Pancreas (tissue), 10 donors: Measurements from ENCODE around the gene MYL3. TPM values are rescaled to one million over a fixed set of nuclear protein-coding genes. Genes with fewer than 3 reads are reported as not detected.
A peak's percentile ranks its signal among the peaks of the same experiment; 100 is the strongest.

Experiments used
- ATAC-seq, 4 donors: fragments of 200-7000 bp; cut with Tn5 transposase; one replicate each; pipeline versions ENCODE4 v1.8.0 to v1.9.1; 2020; ENCODE audit warnings: mild to moderate bottlenecking in 4 of 4, moderate library complexity in 4 of 4
- DNase-seq, 6 donors: peaks; one replicate each; pipeline ENCODE4 v3.0.0-alpha.2; 2020
- FAIRE-seq: peaks from 2 replicates; lab custom pipeline; 2012; peaks lifted over from hg19 to GRCh38; lab: Jason Lieb, UNC
- H3K27ac ChIP-seq, 4 donors: fragments of 200-600 bp; sonication (generic); 1 replicate in 3 of 4; 2 replicates in 1 of 4; pipeline versions ENCODE4 v1.5.0 to v1.8.0; 2020
- H3K27me3 ChIP-seq, 4 donors: fragments of 200-600 bp; one replicate each; pipeline ENCODE4 v1.8.0; 2021
- H3K36me3 ChIP-seq, 3 donors: fragments of 200-600 bp; sonication (generic) in 1 of 3; one replicate each; pipeline versions ENCODE4 v1.5.0 to v1.8.0; 2020 to 2021
- H3K4me1 ChIP-seq, 3 donors: fragments of 200-600 bp; one replicate each; pipeline ENCODE4 v1.8.0; 2021
- H3K4me3 ChIP-seq, 4 donors: fragments of 200-600 bp; sonication (generic) in 2 of 4; one replicate each; pipeline versions ENCODE4 v1.5.0 to v1.8.0; 2020 to 2021
- H3K9me3 ChIP-seq, 4 donors: fragments of 200-600 bp; one replicate each; pipeline ENCODE4 v1.8.0; 2021
- WGBS, 2 donors: extraction: QIAGEN DNeasy Blood & Tissue Kit; methylation state at CpG; one replicate each; pipeline ENCODE4 v1.1.7; 2013; 5-methylcytosine and 5-hydroxymethylcytosine counted together
- intact Hi-C, 3 donors: fragments of 100-400 bp; cut with DNase I; formaldehyde crosslinking; loops; one replicate each; pipeline versions ENCODE4 v1.11.1 to v1.14.2; 2022
- polyA plus RNA-seq, 2 donors: library from polyadenylated mRNA; stranded (reverse); fragments of 200-250 nt; gene quantifications; one replicate each; pipeline ENCODE4 v1.2.3, GENCODE V29; 2013
- total RNA-seq, 6 donors: library from RNA; stranded (reverse); fragmentation: NEBNext Ultra II Directional in 4 of 6; extraction: Animal tissue kit (Norgen Biotek cat#: 25700) in 4 of 6; gene quantifications; one replicate each; pipeline versions ENCODE4 v1.2.1 to v1.2.4, GENCODE V29; 2021 to 2023
- TF ChIP-seq, protein P1 (sequence below), 4 donors: fragments of 200-600 bp; sonication (generic) in 3 of 4; IDR thresholded peaks; one replicate each; pipeline versions ENCODE4 v1.5.0 to v1.8.0; 2021; ENCODE audit warnings: antibody characterized with exemption in 4 of 4
- donor health status: healthy with polysubstance abuse.
- donor health status: DM: no; HTN: no; CAD: no; lungs with moderate emphysema.
- donor health status: DM: no; HTN: no; CAD: no.
- donor health status: control.
- donor health status: control.
- donor health status: Bipolar disorder and iron deficiency.
- donor health status: DM: yes; HTN: yes; CAD: no.
- donor health status: DM: no; HTN: no; CAD: no.
- donor health status: DM: no; HTN: no; CAD: no.
- donor health status: DM: yes; HTN: yes; CAD: no.

Gene MYL3
- total and polyA plus RNA-seq, 8 donors: 0.26 to 2.5 (median 0.71) TPM; not detected in 2

DNA sequence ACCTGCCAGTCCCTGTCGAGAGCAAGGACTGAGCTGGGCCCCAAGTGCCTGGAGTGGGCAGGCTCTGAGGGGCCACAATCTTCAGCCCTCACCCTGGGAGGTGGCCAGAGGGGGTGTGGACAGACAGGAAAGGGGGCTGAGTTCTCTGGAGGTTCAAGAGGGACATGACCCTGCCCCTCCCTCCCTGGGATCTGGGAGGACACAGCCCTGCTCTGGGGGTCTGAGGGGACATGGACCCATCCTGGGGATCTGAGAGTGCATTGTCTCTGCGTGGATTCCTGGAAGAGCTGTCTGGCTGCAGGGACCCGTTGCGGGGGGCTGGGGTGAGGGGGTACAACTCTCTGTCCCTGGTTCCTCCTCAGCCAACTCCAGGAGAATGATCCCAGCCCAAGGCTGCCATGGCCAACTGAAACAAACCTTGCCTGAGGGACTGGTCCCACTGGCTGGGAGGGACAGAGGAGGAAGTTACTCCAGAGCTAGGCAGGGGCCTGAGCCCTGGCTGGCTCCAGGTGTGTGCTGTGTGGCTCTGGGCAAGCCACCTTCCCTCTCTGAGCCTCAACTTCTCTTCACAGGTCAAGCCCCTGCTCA is 43.3 kb upstream of the MYL3 start:
- H3K27ac ChIP-seq: no peak overlapping the region
- TF ChIP-seq, protein P1, sequence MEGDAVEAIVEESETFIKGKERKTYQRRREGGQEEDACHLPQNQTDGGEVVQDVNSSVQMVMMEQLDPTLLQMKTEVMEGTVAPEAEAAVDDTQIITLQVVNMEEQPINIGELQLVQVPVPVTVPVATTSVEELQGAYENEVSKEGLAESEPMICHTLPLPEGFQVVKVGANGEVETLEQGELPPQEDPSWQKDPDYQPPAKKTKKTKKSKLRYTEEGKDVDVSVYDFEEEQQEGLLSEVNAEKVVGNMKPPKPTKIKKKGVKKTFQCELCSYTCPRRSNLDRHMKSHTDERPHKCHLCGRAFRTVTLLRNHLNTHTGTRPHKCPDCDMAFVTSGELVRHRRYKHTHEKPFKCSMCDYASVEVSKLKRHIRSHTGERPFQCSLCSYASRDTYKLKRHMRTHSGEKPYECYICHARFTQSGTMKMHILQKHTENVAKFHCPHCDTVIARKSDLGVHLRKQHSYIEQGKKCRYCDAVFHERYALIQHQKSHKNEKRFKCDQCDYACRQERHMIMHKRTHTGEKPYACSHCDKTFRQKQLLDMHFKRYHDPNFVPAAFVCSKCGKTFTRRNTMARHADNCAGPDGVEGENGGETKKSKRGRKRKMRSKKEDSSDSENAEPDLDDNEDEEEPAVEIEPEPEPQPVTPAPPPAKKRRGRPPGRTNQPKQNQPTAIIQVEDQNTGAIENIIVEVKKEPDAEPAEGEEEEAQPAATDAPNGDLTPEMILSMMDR (IDR thresholded peaks at IDR 0.05): no peak
- 67 to 69% methylated on average over 1 to 4 of the region's 4 CpGs for WGBS, 2 donors
- H3K4me3 ChIP-seq: no peak overlapping the region
- intact Hi-C loops: loop anchor here in 1 of 3 donors (10.0 kb wide), 1 partner anchor 202 kb away; the partner anchor contains the start of gene TMIE
- H3K9me3 ChIP-seq: no peaks in the 10 kb centered on the region
- FAIRE-seq: no peak
- peak in 1 of 6 donors; percentile 53 for DNase-seq
- H3K36me3 ChIP-seq: no peaks in the 10 kb centered on the region
- ATAC-seq: no peak
- peaks cover 0 to 6% (median 3%) of the 10 kb centered on the region in 3 donors for H3K4me1 ChIP-seq
- no peaks in the 10 kb centered on the region for H3K27me3 ChIP-seq

DNA sequence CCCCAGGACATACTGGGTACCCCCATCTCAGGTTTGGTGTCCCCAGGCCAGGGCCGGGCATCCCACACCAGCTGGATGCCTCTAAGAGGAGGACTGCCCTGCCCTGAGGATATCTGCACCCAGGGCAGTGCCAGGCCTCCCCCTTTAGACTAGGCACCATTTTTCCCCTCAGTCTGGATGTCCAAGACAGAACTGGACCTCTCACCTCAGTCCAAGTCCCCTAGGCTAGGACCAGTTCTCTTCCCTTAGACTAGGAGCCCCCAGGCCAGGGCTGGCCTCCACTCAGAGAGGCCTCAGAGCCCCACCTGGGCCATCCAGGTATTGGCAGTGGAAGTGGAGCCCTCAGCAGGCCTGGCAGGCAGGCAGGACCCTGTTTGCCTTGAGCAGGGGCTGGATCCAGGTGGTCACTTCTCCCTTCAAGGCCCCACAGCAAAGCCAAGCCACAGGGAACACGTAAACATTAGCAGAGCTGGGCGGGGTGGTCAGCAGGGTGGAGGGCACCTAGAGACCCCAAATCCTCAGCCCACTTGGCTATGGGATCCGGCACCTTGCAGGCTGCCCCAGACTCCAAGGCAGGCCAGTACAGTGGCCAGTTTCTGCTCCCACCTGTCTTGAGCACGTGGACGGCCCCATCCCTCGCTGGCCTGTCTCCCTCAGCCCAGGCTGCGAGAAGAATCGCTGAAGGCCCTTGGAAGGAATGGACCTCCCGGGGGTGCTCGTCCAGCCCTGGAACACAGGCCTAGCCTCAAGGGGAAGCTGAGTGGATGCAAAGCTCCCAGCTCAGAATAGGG is 42.6 kb upstream of the MYL3 start:
- Histone ChIP-seq H3K4me3 (no peak overlapping the region), H3K9me3 (no peaks in the 10 kb centered on the region), H3K27me3 (no peaks in the 10 kb centered on the region), H3K36me3 (no peaks in the 10 kb centered on the region), H3K4me1 (peaks cover 0 to 6% (median 3%) of the 10 kb centered on the region in 3 donors), H3K27ac (no peak overlapping the region)
- TF ChIP-seq, protein P1 (IDR thresholded peaks at IDR 0.05): no peak
- DNase-seq (peak in 2 of 6 donors; percentile 46 to 52), ATAC-seq (no peak), FAIRE-seq (no peak)
- intact Hi-C loops: loop anchor here in 1 of 3 donors (10.0 kb wide), 1 partner anchor 201 kb away; the partner anchor contains the start of gene TMIE
- 75 to 78% methylated on average over 11 of the region's 11 CpGs for WGBS, 2 donors

DNA sequence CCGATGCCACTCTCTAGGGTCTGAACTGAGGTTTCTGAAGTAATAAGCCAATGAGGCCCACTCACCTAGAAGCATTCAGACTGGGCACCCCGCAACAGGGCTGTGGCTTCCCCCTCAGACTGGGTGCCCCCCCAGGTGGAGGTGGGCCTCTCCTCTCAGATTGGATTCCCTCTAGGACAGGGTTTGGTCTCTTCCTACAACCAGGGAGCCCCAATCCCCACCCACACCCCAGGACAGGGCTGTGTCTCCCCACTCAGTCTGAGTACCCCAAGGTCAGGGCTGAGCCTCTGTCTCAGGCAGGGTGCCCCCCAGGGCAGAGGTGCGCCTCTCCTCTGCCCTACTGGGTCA is 41.9 kb upstream of the MYL3 start:
- 84 to 89% methylated on average over 2 to 3 of the region's 3 CpGs for WGBS, 2 donors
- FAIRE-seq (no peak), DNase-seq (peak in 2 of 6 donors; percentile 32 to 35), ATAC-seq (no peak)
- intact Hi-C loops: loop anchor here in 1 of 3 donors (10.0 kb wide), 1 partner anchor 200 kb away; the partner anchor contains the start of gene TMIE
- TF ChIP-seq, protein P1 (IDR thresholded peaks at IDR 0.05): no peak
- Histone ChIP-seq H3K36me3 (no peaks in the 10 kb centered on the region), H3K4me3 (no peak overlapping the region), H3K9me3 (no peaks in the 10 kb centered on the region), H3K4me1 (peaks cover 0 to 6% (median 3%) of the 10 kb centered on the region in 3 donors), H3K27ac (no peak overlapping the region), H3K27me3 (no peaks in the 10 kb centered on the region)

DNA sequence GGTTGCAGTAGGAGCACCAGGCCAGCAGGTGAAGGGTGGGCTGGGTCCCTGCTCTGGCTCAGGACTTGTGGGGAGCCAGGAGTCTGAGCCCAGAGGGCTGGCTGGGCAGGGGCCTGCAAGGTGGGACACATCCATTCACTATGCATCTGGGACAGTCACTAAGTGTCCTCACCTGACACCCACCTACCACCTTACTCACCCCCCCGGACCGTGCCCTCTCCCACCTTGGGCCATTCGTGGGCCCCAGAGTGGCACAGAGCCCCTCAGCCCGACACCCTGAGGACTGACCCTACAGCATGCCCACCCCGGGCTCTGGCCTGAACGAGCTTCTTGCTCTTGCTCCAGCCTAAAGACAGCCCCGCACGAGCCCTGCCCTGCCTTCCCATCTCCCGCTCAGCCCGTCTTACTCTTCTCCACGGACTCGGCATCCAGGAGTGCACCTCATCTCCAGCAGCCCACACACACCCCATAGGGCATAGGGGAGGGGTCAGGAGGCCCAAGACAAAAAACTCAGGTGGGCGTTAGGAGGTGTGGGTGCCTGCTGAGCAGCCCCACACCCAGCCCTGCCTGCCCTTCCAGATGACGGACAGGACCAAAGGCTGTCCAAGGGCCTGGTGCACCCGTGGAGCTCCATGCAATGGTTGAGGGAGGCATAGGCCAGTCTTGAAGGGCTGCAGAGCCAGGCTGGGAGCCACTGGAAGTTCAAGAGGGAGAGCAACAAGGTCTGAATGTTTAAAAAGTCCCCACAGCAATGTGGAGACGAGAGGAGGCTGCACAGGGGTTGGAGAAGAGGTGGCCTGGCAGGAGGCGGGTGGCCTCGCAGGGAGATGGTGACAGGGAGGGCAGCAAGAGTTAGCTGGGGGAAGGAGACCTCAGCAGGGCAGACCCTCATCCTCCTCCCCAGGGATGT is 41.3 kb upstream of the MYL3 start:
- TF ChIP-seq, protein P1 (IDR thresholded peaks at IDR 0.05): no peak
- Histone ChIP-seq H3K4me3 (no peak overlapping the region), H3K27ac (no peak overlapping the region), H3K4me1 (peaks cover 0 to 5% (median 3%) of the 10 kb centered on the region in 3 donors), H3K27me3 (no peaks in the 10 kb centered on the region), H3K9me3 (no peaks in the 10 kb centered on the region), H3K36me3 (no peaks in the 10 kb centered on the region)
- 80 to 85% methylated on average over 18 of the region's 18 CpGs for WGBS, 2 donors
- no peak for FAIRE-seq
- ATAC-seq: no peak
- intact Hi-C loops: loop anchor here in 1 of 3 donors (10.0 kb wide), 1 partner anchor 200 kb away; the partner anchor contains the start of gene TMIE
- peak in 2 of 6 donors; percentile 49 to 58 for DNase-seq
